Measurements from ENCODE around the gene PABPC1L.

Gene PABPC1L

GRCh38 chr20:44900231-44900854 lies 9.5 kb upstream of the PABPC1L start:
- DNase-seq (ENCODE audit: low read depth in 3 of 3): no peak

DNA sequence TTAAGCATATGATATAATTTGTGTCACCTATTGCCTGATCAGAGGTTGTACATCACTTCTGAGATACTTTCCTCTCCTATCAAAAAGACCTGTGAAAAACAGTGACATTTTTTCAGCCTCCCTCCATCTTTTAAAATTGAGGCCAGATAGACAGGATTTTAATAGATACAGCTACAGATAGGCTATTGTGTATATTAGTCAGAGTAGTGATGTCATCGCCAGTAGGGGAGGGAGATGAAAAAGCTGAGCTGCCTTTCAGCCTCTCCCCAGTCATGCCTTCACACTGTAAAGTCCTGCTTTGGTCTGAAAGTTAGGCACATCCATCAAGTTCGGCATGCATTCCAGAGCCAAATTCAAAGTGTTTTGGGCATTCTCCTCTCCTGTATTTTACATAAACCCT lies 7.9 kb upstream of the PABPC1L start:
- no peak for DNase-seq (ENCODE audit: low read depth in 3 of 3)

DNA sequence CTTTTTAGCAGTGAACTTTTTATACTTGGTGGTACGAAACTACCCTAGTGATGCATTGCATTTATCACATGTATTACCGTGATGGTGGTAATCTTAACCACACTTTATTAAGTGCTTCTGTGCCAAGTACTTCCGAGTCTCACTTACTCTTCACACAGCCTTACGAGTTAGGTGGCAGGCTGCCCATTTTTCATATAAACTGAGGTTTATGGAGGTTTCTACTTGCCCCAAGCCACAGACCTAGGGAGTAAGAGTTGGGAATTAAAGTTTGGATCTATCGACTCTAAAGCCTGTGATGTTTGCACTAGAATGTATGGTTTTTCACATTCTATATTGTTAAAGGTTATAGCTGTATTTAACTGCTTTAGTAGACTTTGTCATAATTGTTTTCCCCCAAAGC lies 5.5 kb upstream of the PABPC1L start:
- no peak for DNase-seq (ENCODE audit: low read depth in 3 of 3)

DNA sequence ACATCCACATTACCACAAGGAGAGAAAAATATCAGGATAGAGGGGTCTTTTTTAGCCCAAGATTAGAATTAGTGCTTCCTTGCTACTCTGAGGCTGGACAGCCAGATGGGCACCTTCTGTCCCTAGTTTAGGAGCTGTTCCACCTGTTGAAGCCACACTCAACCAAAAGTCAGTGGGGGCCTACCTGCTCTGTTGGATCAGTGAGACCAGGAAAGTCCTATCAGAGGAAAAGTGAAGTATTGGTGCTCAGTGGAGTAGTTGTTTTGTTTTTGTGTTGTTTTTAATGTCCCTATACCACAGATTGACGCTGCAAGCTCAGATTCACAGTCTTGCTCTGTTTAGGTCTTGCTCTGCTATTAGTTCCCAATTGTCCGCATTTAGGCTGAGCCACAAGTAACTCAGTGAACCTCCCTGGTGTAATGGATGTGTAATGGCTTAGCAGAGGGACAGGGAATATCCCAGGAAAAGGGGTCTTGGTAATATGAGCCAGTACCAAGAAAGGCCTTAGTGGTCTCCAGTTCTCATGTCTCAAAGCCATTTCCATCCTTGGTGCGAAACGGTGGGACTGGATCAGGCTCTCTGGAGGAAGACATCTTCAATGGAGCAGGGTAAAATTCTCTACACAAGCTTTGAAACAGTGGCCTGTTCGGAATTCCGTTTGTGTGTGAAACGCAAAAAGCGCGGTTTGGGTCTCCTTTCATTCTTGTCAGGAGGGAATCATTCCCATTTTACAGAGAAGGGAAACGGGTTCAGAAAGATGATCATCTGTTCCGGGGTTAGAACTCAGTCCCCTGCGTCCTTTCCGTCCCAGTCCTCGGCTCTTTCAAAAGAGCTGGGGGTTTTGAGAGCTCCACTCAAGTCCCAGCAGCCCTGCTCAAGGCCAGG lies 631 bp upstream of the PABPC1L start:
- DNase-seq (ENCODE audit: low read depth in 3 of 3): no peak

- DNase-seq (ENCODE audit: low read depth in 3 of 3): no peak
Measured at GRCh38 chr20:44910690-44911262, 916 bp downstream of the PABPC1L start.

GRCh38 chr20:44911264-44911921 lies 1.5 kb downstream of the PABPC1L start:
- peak; percentile 26 to 45 (median 31) for DNase-seq (ENCODE audit: low read depth in 3 of 3)

DNA sequence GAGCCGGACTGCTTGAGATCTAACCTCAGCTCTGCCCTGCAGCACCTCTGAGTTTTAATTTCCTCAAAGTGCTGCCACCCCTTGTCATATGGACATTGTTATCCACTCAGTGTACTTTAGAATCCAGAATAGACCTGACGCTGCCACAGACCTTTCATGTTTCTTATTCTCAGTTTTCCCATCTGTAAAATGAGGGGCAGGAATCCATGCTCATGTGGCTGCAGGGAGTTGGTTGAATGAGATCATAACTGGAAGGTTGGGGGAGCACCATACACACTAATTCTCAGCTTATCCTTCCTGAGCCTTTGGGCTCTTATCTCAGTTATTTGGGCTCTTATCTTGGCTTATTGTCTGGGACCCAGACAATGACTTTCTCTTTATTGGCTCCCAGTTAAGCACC lies 2.3 kb downstream of the PABPC1L start:
- DNase-seq (ENCODE audit: low read depth in 3 of 3): no peak

DNA sequence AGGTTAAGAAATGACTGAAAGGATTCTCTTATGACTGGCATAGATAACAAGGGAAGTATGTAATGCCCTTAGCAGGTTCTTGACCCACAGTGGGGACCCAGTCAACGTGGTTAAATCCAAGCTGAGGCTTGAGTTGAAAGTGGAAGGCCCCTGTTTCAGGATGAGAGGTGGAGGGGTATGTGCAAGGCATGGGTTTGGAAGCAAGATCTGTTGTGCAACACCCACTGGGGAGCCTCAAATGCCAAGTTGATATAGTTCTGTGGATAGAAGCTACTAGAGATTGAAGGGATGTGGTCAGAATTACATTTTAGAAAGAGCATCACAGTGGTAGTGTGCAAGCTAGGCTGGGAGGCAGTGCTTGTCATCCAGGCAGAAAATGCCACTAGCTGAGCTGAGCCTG lies 5.1 kb downstream of the PABPC1L start:
- DNase-seq (ENCODE audit: low read depth in 3 of 3): no peak

DNA sequence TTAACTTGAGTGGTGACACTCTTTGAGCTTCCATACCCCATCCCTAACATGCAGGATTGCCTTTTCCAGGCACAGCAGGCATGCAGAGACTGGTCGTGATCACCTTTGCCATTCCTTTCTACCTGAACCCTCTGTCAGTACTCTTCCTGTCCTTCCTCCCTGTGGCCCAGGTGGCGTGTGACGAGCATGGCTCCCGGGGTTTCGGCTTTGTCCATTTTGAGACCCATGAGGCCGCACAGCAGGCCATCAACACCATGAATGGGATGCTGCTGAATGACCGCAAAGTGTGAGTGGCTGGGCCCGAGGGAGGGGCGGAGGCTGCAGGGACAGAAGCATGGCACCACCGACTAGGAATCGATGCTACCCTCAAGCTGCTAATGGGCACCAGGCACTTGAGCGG lies 6.7 kb downstream of the PABPC1L start:
- DNase-seq (ENCODE audit: low read depth in 3 of 3): no peak

DNA sequence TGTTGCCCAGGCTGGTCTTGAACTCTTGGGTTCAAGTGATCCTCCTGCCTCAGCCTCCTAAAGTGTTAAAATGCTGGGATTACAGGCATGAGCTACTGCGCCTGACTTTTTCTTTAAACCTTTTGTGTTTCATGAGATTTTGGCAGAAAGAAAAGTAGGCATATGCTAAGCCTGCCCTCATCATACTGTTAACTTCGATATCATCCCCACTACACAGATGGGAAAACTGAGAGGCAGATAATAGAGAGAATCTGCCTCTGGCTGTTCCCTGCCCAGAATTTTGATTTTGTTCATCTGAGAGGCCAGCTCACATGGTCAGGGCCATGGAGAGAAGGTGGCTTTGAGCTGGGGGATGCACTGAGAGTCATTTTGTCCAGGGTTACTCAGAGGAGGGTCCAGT lies 7.5 kb downstream of the PABPC1L start:
- DNase-seq (ENCODE audit: low read depth in 3 of 3): no peak

- no peak for DNase-seq (ENCODE audit: low read depth in 3 of 3)
Measured at GRCh38 chr20:44918342-44918741, 8.5 kb downstream of the PABPC1L start.

- DNase-seq (ENCODE audit: low read depth in 3 of 3): no peak
Measured at GRCh38 chr20:44918761-44919160, 8.9 kb downstream of the PABPC1L start.

- no peak for DNase-seq (ENCODE audit: low read depth in 3 of 3)
Measured at GRCh38 chr20:44921447-44921846, 11.6 kb downstream of the PABPC1L start.

- DNase-seq (ENCODE audit: low read depth in 3 of 3): no peak
Measured at GRCh38 chr20:44924541-44924940, 14.7 kb downstream of the PABPC1L start.

DNA sequence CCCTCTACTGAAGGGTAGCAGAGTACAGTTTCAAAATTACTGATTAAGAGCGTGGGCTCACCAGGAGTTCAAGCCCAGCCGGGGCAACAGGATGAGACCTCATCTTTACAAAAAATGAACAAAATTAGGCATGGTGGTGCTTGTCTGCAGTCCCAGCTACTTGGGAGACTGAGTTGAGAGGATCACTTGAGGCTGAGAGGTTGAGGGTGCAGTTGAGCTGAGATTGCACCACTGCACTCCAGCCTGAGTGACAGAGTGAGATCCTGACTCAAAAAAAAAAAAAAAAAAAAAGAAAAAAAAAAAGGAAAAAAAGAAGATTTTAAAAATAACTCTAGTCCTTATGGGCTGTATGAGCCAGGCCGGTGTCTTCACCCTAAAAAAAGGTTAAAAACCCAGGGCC lies 18.7 kb downstream of the PABPC1L start:
- DNase-seq (ENCODE audit: low read depth in 3 of 3): no peak

DNA sequence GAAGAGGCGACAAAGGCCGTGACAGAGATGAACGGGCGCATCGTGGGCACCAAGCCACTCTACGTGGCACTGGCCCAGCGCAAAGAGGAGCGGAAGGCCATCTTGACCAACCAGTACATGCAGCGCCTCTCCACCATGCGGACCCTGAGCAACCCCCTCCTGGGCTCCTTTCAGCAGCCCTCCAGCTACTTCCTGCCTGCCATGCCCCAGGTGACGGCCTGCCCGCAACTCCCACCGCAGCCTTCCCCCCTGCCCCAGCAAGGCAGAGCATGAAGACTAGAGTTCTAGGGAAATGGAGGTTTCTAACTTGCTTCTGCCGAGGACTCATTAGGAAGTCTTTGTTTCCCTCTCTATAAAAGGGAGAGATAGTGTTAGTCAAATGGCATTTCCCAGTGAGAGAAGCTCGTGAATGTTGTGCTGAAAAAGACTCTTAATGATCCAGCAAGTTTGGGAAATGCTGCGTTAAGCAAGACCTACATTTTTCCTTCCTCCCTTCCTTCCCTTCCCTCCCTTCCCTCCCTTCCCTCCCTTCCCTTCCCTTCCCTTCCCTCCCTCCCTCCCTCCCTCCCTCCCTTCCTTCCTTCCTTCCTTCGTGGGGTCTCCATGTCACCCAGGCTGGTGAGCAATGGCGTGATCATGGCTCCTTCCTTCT lies 20.8 kb downstream of the PABPC1L start:
- DNase-seq (ENCODE audit: low read depth in 3 of 3): no peak

DNA sequence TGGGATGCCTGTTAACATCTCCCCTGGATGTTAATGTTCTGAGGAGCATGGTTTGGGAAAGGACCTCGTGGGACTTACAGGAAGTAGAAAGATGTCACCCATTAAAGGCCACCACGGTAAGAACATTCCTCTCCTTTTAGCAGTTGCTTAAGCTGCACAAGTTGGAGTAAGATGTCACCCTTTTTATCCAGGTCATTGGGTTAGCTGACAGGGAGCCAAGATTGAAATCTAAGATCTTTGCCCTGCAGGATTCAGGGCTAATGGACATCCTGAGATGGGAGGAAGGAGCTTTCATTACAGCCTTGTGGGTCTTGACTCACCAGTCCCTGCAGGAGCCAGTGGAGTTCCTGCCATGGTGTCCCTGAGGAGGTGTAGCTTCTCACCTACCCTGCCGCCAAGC lies 22.1 kb downstream of the PABPC1L start:
- no peak for DNase-seq (ENCODE audit: low read depth in 3 of 3)

DNA sequence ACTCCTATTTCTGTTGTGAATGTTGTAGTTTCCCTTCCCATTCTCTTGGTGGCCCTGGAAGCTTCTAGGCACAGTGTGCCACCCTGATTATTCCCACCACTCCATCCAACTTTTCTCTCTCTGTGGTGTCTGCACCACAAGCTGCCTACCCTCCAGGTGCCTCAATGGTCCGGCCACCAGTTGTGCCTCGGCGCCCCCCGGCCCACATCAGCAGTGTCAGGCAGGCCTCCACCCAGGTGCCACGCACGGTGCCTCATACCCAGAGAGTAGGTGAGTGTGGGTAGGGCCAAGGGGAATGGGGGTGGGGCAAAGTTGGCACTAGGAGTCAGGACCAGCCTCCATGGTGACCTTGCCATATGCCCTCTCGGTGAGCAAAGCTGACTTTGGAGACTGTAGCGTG lies 23.1 kb downstream of the PABPC1L start:
- DNase-seq (ENCODE audit: low read depth in 3 of 3): no peak

DNA sequence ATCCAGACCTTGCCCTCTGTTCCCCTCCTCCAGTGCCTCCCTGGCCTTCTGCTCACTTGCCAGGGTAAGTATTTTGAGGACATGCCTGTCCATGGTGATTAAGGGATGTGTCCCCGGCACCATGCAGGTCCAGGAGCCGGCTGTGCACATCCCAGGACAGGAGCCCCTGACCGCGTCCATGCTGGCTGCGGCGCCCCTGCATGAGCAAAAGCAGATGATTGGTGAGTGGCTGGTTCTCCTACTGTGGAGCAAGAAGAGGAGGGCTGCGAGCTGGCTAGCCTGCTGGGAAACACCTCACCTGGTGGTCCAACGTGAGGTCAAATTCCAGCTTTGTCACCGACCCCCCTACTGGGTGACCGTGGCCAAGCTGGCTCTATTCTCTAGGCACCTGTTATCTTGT lies 26.6 kb downstream of the PABPC1L start:
- no peak for DNase-seq (ENCODE audit: low read depth in 3 of 3)

DNA sequence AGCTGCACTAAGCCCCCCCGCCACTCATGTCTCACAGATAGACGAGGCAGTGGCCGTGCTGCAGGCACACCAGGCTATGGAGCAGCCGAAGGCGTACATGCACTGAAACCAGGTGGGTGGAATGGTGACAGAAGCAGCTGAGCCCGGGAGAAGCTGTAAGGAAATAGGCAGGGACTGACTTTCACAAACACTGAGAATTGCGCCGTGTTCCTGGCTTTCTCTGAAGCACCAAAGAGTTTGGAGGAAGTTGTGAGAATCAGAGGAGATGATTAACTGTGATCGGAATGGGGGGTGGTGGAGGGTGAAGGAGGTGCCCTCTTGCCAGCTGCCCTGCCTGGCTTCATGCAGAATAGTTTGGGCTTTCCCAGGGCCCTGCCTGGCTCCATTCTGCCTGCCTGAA lies 28.8 kb downstream of the PABPC1L start:
- no peak for DNase-seq (ENCODE audit: low read depth in 3 of 3)

GRCh38 chr20:44941120-44941691 lies 31.3 kb downstream of the PABPC1L start:
- no peak for DNase-seq (ENCODE audit: low read depth in 3 of 3)

Data from stimulated activated CD4-positive, alpha-beta T cell treated with anti-CD3 and anti-CD28 coated beads, TNF-alpha, amount 100 ng/mL, for 48 hours (primary cell).